Fibroblast of skin of left quadriceps (primary cell): ENCODE data around the gene SPATA17.

Experiments
- DNase-seq, 2 experiments: peaks; one replicate each; pipeline ENCODE4 v3.0.0-alpha.2; 2013; ENCODE audit warnings: low read depth in 2 of 2

Gene SPATA17

DNA sequence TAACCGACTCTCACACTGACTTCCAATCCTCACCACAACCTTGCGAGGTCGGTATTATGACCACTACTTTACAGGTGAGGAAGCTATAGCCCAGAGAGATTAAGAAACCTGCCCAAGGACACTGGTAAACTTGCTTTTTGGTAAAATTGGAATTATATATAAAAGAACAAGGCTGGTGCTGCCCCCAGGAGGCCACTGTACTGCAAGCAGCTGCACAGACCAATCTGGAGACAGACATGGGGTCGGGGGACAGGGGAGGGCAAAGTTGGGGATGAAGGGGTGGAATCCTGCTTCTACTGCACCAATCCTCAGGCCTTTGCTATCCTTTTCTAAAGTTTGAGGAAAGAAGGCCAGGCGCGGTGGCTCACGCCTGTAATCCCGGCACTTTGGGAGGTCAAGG lies 280.8 kb downstream of the SPATA17 start:
- DNase-seq: no peak

DNA sequence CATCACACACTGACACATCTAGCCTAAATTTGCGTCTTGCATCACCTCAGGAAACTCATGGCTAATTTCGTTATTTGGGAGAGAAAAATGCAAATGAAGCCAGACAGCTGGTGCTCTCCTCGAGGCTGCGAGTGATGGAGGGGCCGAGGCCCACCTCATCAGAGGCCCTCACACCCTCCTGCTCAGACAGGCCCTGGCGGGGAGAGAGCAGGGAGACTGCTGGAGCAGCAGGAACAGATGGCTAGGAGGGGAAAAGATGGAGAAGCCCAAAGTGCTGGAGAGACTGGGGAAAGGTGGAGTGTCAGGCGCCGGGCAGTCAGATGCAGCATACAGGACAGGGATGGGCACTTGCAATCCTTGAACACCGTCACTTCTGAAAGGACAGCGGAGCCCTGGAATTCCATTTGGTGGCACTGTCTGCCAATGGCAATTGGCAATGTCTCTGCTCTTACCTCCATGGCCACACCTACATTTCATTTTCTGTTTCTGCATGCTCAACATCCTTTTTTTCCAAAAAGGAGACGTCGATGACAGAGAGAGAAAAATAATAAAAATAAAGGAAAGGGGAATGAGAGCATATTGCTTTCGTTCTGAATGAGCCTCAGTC lies 286.2 kb downstream of the SPATA17 start:
- no peak for DNase-seq

DNA sequence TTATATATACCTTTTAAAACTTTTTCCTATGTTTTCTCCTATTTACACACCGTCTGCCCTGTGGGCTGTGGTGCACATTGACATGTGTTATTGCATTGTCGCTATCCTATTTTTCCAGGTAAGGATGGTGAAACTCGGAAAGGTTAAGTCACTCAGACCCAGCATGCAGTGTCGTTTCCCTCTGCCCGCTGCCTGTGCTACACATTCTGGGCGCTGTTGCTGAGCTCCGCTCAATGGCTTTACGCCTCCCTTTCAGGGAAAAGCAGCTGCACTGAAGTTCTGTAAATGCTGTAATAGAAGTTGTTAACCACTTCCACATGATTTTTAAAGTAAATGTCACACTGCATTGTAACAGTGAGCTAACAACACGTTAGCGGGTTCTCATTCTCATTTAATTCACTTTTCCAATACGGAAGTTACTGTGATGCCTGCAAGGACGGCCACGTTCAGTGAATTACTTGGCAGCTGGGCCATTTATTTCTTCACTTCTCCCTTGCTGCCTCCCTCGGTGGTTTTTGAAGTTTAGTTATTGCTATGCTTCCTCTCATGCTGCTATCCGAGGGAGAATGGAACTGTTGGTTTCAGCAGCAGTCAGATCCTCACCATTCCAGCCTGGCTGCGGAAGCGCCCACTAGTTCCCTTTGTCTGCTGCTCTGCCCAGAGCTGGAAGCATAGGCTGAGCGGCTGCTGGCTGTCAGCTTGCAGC lies 288.7 kb downstream of the SPATA17 start:
- DNase-seq: no peak
